BLaER1 (cell line): Measurements from ENCODE around the gene CUX1.
"Not testable (repeated sequence)": the region's sequence is repeated elsewhere in the genome, so short reads cannot be mapped to it uniquely, and the experiment has no call there.

ENCODE experiments used
- H3K27ac ChIP-seq: shearing (Covaris generic); formaldehyde crosslinking; 2 replicates; pipeline ENCODE4 v1.8.1; 2022
- H3K27me3 ChIP-seq: shearing (Covaris generic); formaldehyde crosslinking; 2 replicates; pipeline ENCODE4 v1.8.1; 2022
- H3K36me3 ChIP-seq: shearing (Covaris generic); formaldehyde crosslinking; 2 replicates; pipeline ENCODE4 v1.8.1; 2022
- H3K4me1 ChIP-seq: shearing (Covaris generic); formaldehyde crosslinking; 2 replicates; pipeline ENCODE4 v1.8.1; 2022
- H3K4me2 ChIP-seq: shearing (Covaris generic); formaldehyde crosslinking; 2 replicates; pipeline ENCODE4 v1.8.1; 2022
- H3K4me3 ChIP-seq: shearing (Covaris generic); formaldehyde crosslinking; 2 replicates; pipeline ENCODE4 v1.8.1; 2022
- H3K9ac ChIP-seq: shearing (Covaris generic); formaldehyde crosslinking; 2 replicates; pipeline ENCODE4 v1.8.1; 2022
- H3K9me3 ChIP-seq: shearing (Covaris generic); formaldehyde crosslinking; 2 replicates; pipeline ENCODE4 v1.8.1; 2022
- H4K20me1 ChIP-seq: shearing (Covaris generic); formaldehyde crosslinking; 2 replicates; pipeline ENCODE4 v1.8.1; 2022
- Cebpa-rat ChIP-seq: shearing (Covaris generic); IDR thresholded peaks from 2 replicates; pipeline ENCODE4 v1.8.1; 2022

The CUX1 gene

DNA sequence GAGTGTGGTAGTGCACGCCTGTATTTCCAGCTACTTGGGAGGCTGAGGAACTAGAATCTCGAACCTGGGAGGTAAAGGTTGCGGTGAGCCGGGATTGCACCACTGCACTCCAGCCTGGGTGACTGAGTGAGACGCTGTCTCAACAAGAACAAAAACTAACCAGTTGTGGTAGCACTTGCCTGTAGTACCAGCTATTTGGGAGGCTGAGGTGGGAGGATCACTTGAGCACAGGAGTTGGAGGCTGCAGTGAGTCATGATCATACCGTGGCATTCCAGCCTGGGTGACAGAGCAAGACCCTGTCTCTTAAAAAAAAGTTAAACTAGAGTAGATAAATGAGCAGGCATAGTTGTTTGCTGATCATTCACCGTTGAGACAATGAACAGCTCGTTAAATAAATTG, 48.9 kb downstream of the CUX1 start:
- Histone ChIP-seq H3K27ac (peak overlapping the region; percentile 78; the same call in 1 of the 2 replicates), H3K4me2 (peak overlapping the region; percentile 99), H3K4me1 (peaks cover 100% of the 10 kb centered on the region), H3K9ac (no peak overlapping the region), H3K4me3 (no peak overlapping the region), H3K27me3 (no peaks in the 10 kb centered on the region), H3K9me3 (no peaks in the 10 kb centered on the region), H4K20me1 (peaks cover 93% of the 10 kb centered on the region), H3K36me3 (peaks cover 35% of the 10 kb centered on the region; the same call in 1 of the 2 replicates)
- TF ChIP-seq Cebpa-rat = no peak

DNA sequence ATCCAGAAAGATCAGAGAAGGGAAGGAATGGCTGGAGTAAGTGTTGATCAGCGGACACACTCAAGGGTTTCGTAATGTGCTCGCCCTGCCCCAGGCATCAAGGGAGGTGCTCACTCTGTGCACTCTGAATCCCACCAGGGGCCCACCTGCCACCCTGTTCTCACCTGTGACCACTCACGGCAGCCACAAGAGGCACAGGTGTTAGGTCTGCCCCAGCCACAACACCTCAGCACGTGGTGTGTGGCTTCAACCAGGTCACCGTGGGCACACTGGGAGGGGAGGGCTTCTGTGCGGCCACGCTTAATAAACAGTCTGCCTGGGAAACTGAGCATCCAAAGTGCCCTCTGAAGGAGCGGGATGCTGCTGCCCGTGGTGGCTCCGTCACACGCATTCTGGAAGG, 49.8 kb downstream of the CUX1 start:
- peak overlapping the region; percentile 99 for H3K4me2 ChIP-seq
- no peaks in the 10 kb centered on the region for H3K27me3 ChIP-seq
- no peaks in the 10 kb centered on the region for H3K9me3 ChIP-seq
- peak overlapping the region; percentile 58; the same call in 1 of the 2 replicates for H3K9ac ChIP-seq
- H3K36me3 ChIP-seq = peaks cover 32% of the 10 kb centered on the region; the same call in 1 of the 2 replicates
- H3K27ac ChIP-seq = peak overlapping the region; percentile 75
- H3K4me3 ChIP-seq = no peak overlapping the region
- H3K4me1 ChIP-seq = peaks cover 100% of the 10 kb centered on the region
- no peak for TF ChIP-seq Cebpa-rat
- H4K20me1 ChIP-seq = peaks cover 95% of the 10 kb centered on the region

DNA sequence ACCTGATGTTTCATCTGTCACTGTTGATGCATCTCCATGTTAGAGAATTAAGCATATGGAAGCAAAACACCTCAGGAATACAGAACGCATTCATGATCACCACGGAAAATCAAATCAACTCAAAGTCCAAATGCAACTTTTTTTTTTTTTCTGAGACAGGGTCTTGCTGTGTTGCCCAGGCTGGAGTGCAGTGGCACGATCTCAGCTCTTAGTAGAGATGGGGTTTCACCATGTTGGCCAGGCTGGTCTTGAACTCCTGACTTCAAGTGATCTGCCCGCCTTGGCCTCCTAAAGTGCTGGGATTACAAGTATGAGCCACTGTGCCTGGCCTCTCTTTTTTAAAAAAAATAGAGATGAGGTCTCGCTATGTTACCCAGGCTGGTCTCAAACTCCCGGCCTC, 50.3 kb downstream of the CUX1 start:
- H3K36me3 ChIP-seq = peaks cover 29% of the 10 kb centered on the region; the same call in 1 of the 2 replicates
- H3K27me3 ChIP-seq, H3K9me3 ChIP-seq, H3K4me3 ChIP-seq: not testable (repeated sequence)
- peaks cover 95% of the 10 kb centered on the region for H4K20me1 ChIP-seq
- H3K9ac ChIP-seq = peak overlapping the region; percentile 58; the same call in 1 of the 2 replicates
- peak overlapping the region; percentile 75 for H3K27ac ChIP-seq
- H3K4me2 ChIP-seq = peak overlapping the region; percentile 99
- peaks cover 100% of the 10 kb centered on the region for H3K4me1 ChIP-seq

DNA sequence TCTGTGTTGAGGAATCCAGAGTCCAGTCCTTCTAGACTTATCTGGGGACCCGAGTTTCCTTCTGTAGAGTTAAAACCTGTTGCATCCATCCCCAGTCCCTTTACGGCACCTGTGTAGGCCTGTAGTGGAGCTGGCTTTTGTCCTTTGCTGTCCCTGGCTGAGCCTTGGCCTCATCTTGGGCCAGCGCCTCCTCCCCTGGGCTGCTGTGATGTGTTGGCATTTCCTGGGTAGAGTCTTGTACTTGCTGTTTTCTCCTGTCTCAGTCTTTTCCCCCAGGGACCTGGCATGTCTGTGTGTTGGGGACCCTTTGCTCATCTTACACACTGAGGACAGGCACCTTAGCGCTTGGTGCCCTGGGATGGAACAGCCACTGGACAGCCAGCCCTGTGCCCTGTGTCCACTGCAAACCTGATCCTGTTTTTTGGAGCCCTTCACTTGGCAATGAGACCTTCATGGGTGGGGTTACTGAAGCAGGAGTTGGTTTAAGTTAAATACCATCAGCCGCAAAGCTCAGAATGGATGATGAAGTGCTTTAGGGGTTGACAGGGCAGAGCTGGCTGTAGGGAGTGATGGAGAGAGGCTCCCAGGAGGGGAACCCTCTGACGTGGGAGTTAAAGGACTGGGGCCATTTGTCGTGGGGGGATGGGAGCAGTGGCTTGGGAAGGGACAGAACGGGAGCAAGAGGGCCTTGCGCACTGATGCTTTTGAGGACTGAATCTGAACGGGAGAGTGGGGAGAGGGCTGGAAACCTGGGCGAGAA, 50.9 kb downstream of the CUX1 start:
- peaks cover 100% of the 10 kb centered on the region for H3K4me1 ChIP-seq
- H3K9ac ChIP-seq = peak overlapping the region; percentile 58
- H3K9me3 ChIP-seq = no peaks in the 10 kb centered on the region
- TF ChIP-seq Cebpa-rat = no peak
- no peak overlapping the region for H3K4me3 ChIP-seq
- no peaks in the 10 kb centered on the region for H3K27me3 ChIP-seq
- peak overlapping the region; percentile 75 for H3K27ac ChIP-seq
- H3K4me2 ChIP-seq = peak overlapping the region; percentile 99
- H4K20me1 ChIP-seq = peaks cover 99% of the 10 kb centered on the region
- peaks cover 29% of the 10 kb centered on the region; the same call in 1 of the 2 replicates for H3K36me3 ChIP-seq

GRCh38 chr7:101869026-101869900, 51.8 kb downstream of the CUX1 start:
- peak overlapping the region; percentile 99 for H3K4me2 ChIP-seq
- peak overlapping the region; percentile 50; the same call in 1 of the 2 replicates for H3K9ac ChIP-seq
- peak overlapping the region; percentile 75 for H3K27ac ChIP-seq
- H3K27me3 ChIP-seq = no peaks in the 10 kb centered on the region
- H3K9me3 ChIP-seq = no peaks in the 10 kb centered on the region
- H4K20me1 ChIP-seq = peaks cover 99% of the 10 kb centered on the region
- TF ChIP-seq Cebpa-rat = no peak
- H3K4me1 ChIP-seq = peaks cover 100% of the 10 kb centered on the region
- H3K36me3 ChIP-seq = peaks cover 30% of the 10 kb centered on the region
- no peak overlapping the region for H3K4me3 ChIP-seq

GRCh38 chr7:101869901-101870290, 52.5 kb downstream of the CUX1 start:
- no peak for TF ChIP-seq Cebpa-rat
- Histone ChIP-seq H3K36me3 (peaks cover 36% of the 10 kb centered on the region), H3K4me2 (peak overlapping the region; percentile 99), H4K20me1 (peaks cover 99% of the 10 kb centered on the region), H3K9ac (peak overlapping the region; percentile 41; the same call in 1 of the 2 replicates), H3K4me3 (no peak overlapping the region), H3K9me3 (no peaks in the 10 kb centered on the region), H3K27me3 (no peaks in the 10 kb centered on the region), H3K27ac (peak overlapping the region; percentile 75), H3K4me1 (peaks cover 100% of the 10 kb centered on the region)

DNA sequence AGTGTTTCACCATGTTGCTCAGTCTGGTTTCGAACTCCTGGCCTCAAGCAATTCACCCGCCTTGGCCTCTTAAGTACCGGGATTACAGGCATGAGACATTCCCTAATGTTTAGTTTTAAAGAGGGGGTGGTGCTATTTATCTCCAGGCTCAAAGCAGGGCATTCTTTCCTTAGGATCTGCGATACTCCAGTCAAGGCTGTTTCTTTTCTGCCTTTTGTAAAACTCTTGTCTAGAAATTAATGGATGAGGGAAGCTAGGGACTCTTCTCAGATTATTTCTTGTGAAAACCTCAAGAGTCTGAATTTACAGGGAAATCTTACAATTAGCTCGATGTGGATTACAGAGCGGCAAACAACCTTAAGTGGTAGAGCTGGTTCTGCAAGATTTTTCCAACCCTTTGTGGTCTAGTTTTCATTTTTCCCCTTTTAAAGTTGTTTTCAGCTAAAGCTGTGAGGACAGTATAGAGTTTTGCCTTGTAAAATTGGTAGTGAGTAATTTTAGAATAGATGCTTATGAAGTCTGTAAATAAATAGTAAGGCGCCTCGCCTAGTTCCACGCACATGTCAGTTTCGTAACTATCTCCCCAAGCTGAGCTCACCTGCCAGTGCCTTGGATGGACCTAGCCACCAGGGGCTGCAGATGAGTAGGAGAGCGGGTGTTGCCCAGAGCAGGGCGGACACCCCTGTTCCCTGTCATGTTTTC, 53.1 kb downstream of the CUX1 start:
- Histone ChIP-seq H3K27me3 (no peaks in the 10 kb centered on the region), H3K4me1 (peaks cover 100% of the 10 kb centered on the region), H3K4me2 (peak overlapping the region; percentile 99), H3K9me3 (no peaks in the 10 kb centered on the region), H3K27ac (peak overlapping the region; percentile 75), H3K9ac (peak overlapping the region; percentile 41; the same call in 1 of the 2 replicates), H3K36me3 (peaks cover 37% of the 10 kb centered on the region), H3K4me3 (no peak overlapping the region), H4K20me1 (peaks cover 99% of the 10 kb centered on the region)
- no peak for TF ChIP-seq Cebpa-rat

GRCh38 chr7:101871351-101871750, 53.9 kb downstream of the CUX1 start:
- Histone ChIP-seq H3K27me3 (no peaks in the 10 kb centered on the region), H3K4me2 (peak overlapping the region; percentile 29; the same call in 1 of the 2 replicates), H3K4me1 (peaks cover 100% of the 10 kb centered on the region), H3K9ac (no peak overlapping the region), H3K27ac (no peak overlapping the region), H3K4me3 (no peak overlapping the region), H3K9me3 (no peaks in the 10 kb centered on the region), H4K20me1 (peaks cover 99% of the 10 kb centered on the region), H3K36me3 (peaks cover 37% of the 10 kb centered on the region)
- TF ChIP-seq Cebpa-rat = no peak

- Histone ChIP-seq H3K9ac (peak overlapping the region; percentile 32; the same call in 1 of the 2 replicates), H4K20me1 (peaks cover 100% of the 10 kb centered on the region), H3K9me3 (no peaks in the 10 kb centered on the region), H3K36me3 (peaks cover 38% of the 10 kb centered on the region), H3K27me3 (no peaks in the 10 kb centered on the region), H3K27ac (peak overlapping the region; percentile 24; the same call in 1 of the 2 replicates), H3K4me1 (peaks cover 100% of the 10 kb centered on the region), H3K4me3 (no peak overlapping the region), H3K4me2 (peak overlapping the region; percentile 33)
- no peak for TF ChIP-seq Cebpa-rat
Measured at GRCh38 chr7:101874028-101874427, 56.6 kb downstream of the CUX1 start.
